ENCODE results near the gene UNC50. TPM values are rescaled to one million over a fixed set of nuclear protein-coding genes. Genes with fewer than 3 reads are reported as not detected.

The UNC50 gene
- polyA plus RNA-seq, 1 donor (not counting 4 experiments of a cell fraction or from before 2014, with no cell fraction given) = 75.2 TPM

- no peak for FAIRE-seq
- H3K36me3 ChIP-seq (ENCODE audit: control insufficient read depth in 2 of 2, extremely low read depth in 1 of 2, insufficient read depth in 2 of 2, low read length in 2 of 2) = peaks cover 10 to 11% of the 10 kb centered on the region in 2 experiments
- peaks cover 4% of the 10 kb centered on the region for H3K9me1 ChIP-seq (ENCODE audit: control insufficient read depth, extremely low read depth, insufficient read depth, low read length)
- H3K9me3 ChIP-seq (ENCODE audit: control insufficient read depth, low read depth, low read length) = no peaks in the 10 kb centered on the region
- DNase-seq (ENCODE audit: low read depth, low spot score) = no peak
- no peaks in the 10 kb centered on the region for H3K79me2 ChIP-seq (ENCODE audit: control insufficient read depth, insufficient read depth, low read length)
- no peak overlapping the region for H3K4me3 ChIP-seq (ENCODE audit: control insufficient read depth in 2 of 3, extremely low read depth in 1 of 3, insufficient read depth in 2 of 3, low read depth in 1 of 3, low read length in 3 of 3)
- TF ChIP-seq CTCF (optimal IDR thresholded peaks at IDR 0.05 in 1 of 3, IDR thresholded peaks at IDR 0.05 in 1 of 3, conservative IDR thresholded peaks at IDR 0.05 in 1 of 3; ENCODE audit: extremely low read depth in 1 of 3, insufficient read depth in 2 of 3, low read length in 3 of 3) = no peak
- no peak for TF ChIP-seq EZH2 (IDR thresholded peaks at IDR 0.05; ENCODE audit: low read length)
- no peaks in the 10 kb centered on the region for H3K27me3 ChIP-seq (ENCODE audit: control insufficient read depth, extremely low read depth, insufficient read depth, low read length)
- H3K9ac ChIP-seq (ENCODE audit: control insufficient read depth, extremely low read depth, insufficient read depth, low read length) = no peak overlapping the region
- peaks cover 16% of the 10 kb centered on the region for H3K4me1 ChIP-seq (ENCODE audit: control insufficient read depth, extremely low read depth, insufficient read depth, low read length)
- no peak overlapping the region for H3K4me2 ChIP-seq (ENCODE audit: control insufficient read depth, extremely low read depth, insufficient read depth, low read depth, low read length)
- dilution Hi-C loops (cut with MboI; ENCODE audit: extremely low pct_ligation_motif_present, low sequenced_read_pairs) = no loop called here
- H3K27ac ChIP-seq (ENCODE audit: control insufficient read depth, insufficient read depth, low read length) = no peak overlapping the region
- H4K20me1 ChIP-seq (ENCODE audit: control insufficient read depth, extremely low read depth, insufficient read depth, low read length) = no peaks in the 10 kb centered on the region
- no peak overlapping the region for H2AFZ ChIP-seq (ENCODE audit: control insufficient read depth, low read length)
Measured at GRCh38 chr2:98571121-98571701, 37.2 kb upstream of the UNC50 start.

- H3K79me2 ChIP-seq (ENCODE audit: control insufficient read depth, insufficient read depth, low read length) = no peaks in the 10 kb centered on the region
- H3K4me2 ChIP-seq (ENCODE audit: control insufficient read depth, extremely low read depth, insufficient read depth, low read depth, low read length) = no peak overlapping the region
- H3K36me3 ChIP-seq (ENCODE audit: control insufficient read depth in 2 of 2, extremely low read depth in 1 of 2, insufficient read depth in 2 of 2, low read length in 2 of 2) = peaks cover 8 to 11% of the 10 kb centered on the region in 2 experiments
- FAIRE-seq (no peak), DNase-seq (ENCODE audit: low read depth, low spot score) (no peak)
- dilution Hi-C loops (cut with MboI; ENCODE audit: extremely low pct_ligation_motif_present, low sequenced_read_pairs) = no loop called here
- TF ChIP-seq CTCF (optimal IDR thresholded peaks at IDR 0.05 in 1 of 3, IDR thresholded peaks at IDR 0.05 in 1 of 3, conservative IDR thresholded peaks at IDR 0.05 in 1 of 3; ENCODE audit: extremely low read depth in 1 of 3, insufficient read depth in 2 of 3, low read length in 3 of 3) = no peak
- TF ChIP-seq EZH2 (IDR thresholded peaks at IDR 0.05; ENCODE audit: low read length) = no peak
- H3K4me1 ChIP-seq (ENCODE audit: control insufficient read depth, extremely low read depth, insufficient read depth, low read length) = peaks cover 16% of the 10 kb centered on the region
- H3K4me3 ChIP-seq (ENCODE audit: control insufficient read depth in 2 of 3, extremely low read depth in 1 of 3, insufficient read depth in 2 of 3, low read depth in 1 of 3, low read length in 3 of 3) = no peak overlapping the region
- H2AFZ ChIP-seq (ENCODE audit: control insufficient read depth, low read length) = no peak overlapping the region
- no peaks in the 10 kb centered on the region for H3K9me3 ChIP-seq (ENCODE audit: control insufficient read depth, low read depth, low read length)
- H3K27me3 ChIP-seq (ENCODE audit: control insufficient read depth, extremely low read depth, insufficient read depth, low read length) = no peaks in the 10 kb centered on the region
- no peak overlapping the region for H3K9ac ChIP-seq (ENCODE audit: control insufficient read depth, extremely low read depth, insufficient read depth, low read length)
- no peak overlapping the region for H3K27ac ChIP-seq (ENCODE audit: control insufficient read depth, insufficient read depth, low read length)
- no peaks in the 10 kb centered on the region for H4K20me1 ChIP-seq (ENCODE audit: control insufficient read depth, extremely low read depth, insufficient read depth, low read length)
- H3K9me1 ChIP-seq (ENCODE audit: control insufficient read depth, extremely low read depth, insufficient read depth, low read length) = peaks cover 4% of the 10 kb centered on the region
Measured at GRCh38 chr2:98571796-98572195, 36.6 kb upstream of the UNC50 start.

Data from keratinocyte (primary cell).